Naive thymus-derived CD4-positive, alpha-beta T cell (primary cell): ENCODE results near the gene XAGE1A. TPM values are rescaled to one million over a fixed set of nuclear protein-coding genes. Genes with fewer than 3 reads are reported as not detected.
"Not testable (repeated sequence)": the region's sequence is repeated elsewhere in the genome, so short reads cannot be mapped to it uniquely, and the experiment has no call there.

Experiments used
- ATAC-seq: fragments of 150-1000 bp; cut with Tn5 transposase; 2 replicates; pipeline ENCODE4 v1.10.0; 2021; ENCODE audit warnings: mild to moderate bottlenecking, moderate library complexity
- CTCF ChIA-PET: fragments of 350-600 bp; sonication (Branson Sonifier 250); formaldehyde crosslinking; loops from one replicate; lab custom pipeline; 2021; ENCODE audit warnings: antibody characterized with exemption; lab: Charles Lee
- POLR2A ChIA-PET: fragments of 350-600 bp; sonication (Branson Sonifier 250); formaldehyde crosslinking; loops from one replicate; lab custom pipeline; 2021; ENCODE audit warnings: antibody characterized with exemption, inconsistent platforms; lab: Charles Lee
- DNase-seq, 9 donors: peaks; one replicate each; pipeline versions ENCODE4 v3.0.0 to v3.0.0-alpha.2; 2020 to 2022; ENCODE audit warnings: mixed read lengths in 1 of 9
- H3K27ac ChIP-seq: one replicate; pipeline ENCODE4 v1.7.0; 2013; ENCODE audit warnings: mild to moderate bottlenecking, low read depth, low read length, moderate library complexity
- H3K27me3 ChIP-seq, 2 donors: one replicate each; pipeline ENCODE4 v1.7.0; 2013; ENCODE audit warnings: low read length in 2 of 2, mild to moderate bottlenecking in 2 of 2, moderate library complexity in 2 of 2; ENCODE audit not compliant: control insufficient read depth in 2 of 2, insufficient read depth in 2 of 2
- H3K36me3 ChIP-seq, 3 experiments: 1 replicate in 2 of 3; 2 replicates in 1 of 3; pipeline ENCODE4 v1.7.0; 2013; ENCODE audit warnings: low read length in 3 of 3, mild to moderate bottlenecking in 3 of 3, moderate library complexity in 1 of 3; ENCODE audit not compliant: insufficient read depth in 3 of 3, control insufficient read depth in 2 of 3
- H3K4me1 ChIP-seq, 2 donors: one replicate each; pipeline ENCODE4 v1.7.0; 2013; ENCODE audit warnings: low read length in 2 of 2, mild to moderate bottlenecking in 2 of 2, moderate library complexity in 1 of 2; ENCODE audit not compliant: control insufficient read depth in 2 of 2, insufficient read depth in 2 of 2
- H3K4me3 ChIP-seq: 2 replicates; pipeline ENCODE4 v1.7.0; 2013; ENCODE audit warnings: mild to moderate bottlenecking, low read length
- H3K9me3 ChIP-seq, 3 experiments: 1 replicate in 2 of 3; 2 replicates in 1 of 3; pipeline ENCODE4 v1.7.0; 2013; ENCODE audit warnings: low read length in 3 of 3; ENCODE audit not compliant: control insufficient read depth in 2 of 3
- H3K27ac Mint-ChIP-seq, 9 donors: one replicate each; pipeline ENCODE4 v1.8.0; 2020 to 2022; ENCODE audit warnings: mixed read lengths in 9 of 9, mild to moderate bottlenecking in 8 of 9, moderate library complexity in 5 of 9, inconsistent platforms in 2 of 9
- H3K27me3 Mint-ChIP-seq, 5 donors: one replicate each; pipeline ENCODE4 v1.8.0; 2021 to 2022; ENCODE audit warnings: mixed read lengths in 5 of 5, mild to moderate bottlenecking in 1 of 5
- H3K36me3 Mint-ChIP-seq, 5 donors: one replicate each; pipeline ENCODE4 v1.8.0; 2020 to 2022; ENCODE audit warnings: mixed read lengths in 5 of 5, mild to moderate bottlenecking in 3 of 5, inconsistent platforms in 1 of 5
- H3K4me1 Mint-ChIP-seq, 7 donors: one replicate each; pipeline ENCODE4 v1.8.0; 2020 to 2022; ENCODE audit warnings: mixed read lengths in 7 of 7, mild to moderate bottlenecking in 3 of 7, inconsistent platforms in 1 of 7
- H3K4me3 Mint-ChIP-seq, 10 donors: one replicate each; pipeline ENCODE4 v1.8.0; 2020 to 2022; ENCODE audit warnings: mild to moderate bottlenecking in 10 of 10, mixed read lengths in 10 of 10, moderate library complexity in 6 of 10, inconsistent platforms in 2 of 10
- H3K9me3 Mint-ChIP-seq, 11 donors: one replicate each; pipeline ENCODE4 v1.8.0; 2020 to 2022; ENCODE audit warnings: mixed read lengths in 11 of 11, mild to moderate bottlenecking in 4 of 11, inconsistent platforms in 1 of 11, moderate library complexity in 1 of 11
- intact Hi-C, 2 donors: fragments of 100-400 bp; cut with micrococcal nuclease; formaldehyde crosslinking; loops; one replicate each; pipeline ENCODE4 v1.15.1; 2023
- polyA plus RNA-seq, 2 donors: library from polyadenylated mRNA; unstranded; fragments of 300-500 nt; fragmentation: Illumina TruSeq; gene quantifications; one replicate each; pipeline ENCODE4 v1.2.3, GENCODE V29; 2021
- total RNA-seq, 6 experiments: library from RNA in 5 of 6; stranded (reverse) in 5 of 6; gene quantifications; 1 replicate in 5 of 6; 2 replicates in 1 of 6; pipeline ENCODE4 v1.2.3 and lab custom pipeline; 2021 to 2026

XAGE1A gene
- not detected for total RNA-seq
- not detected for polyA plus RNA-seq
- total RNA-seq (lab: John Stamatoyannopoulos, UW): not detected

GRCh38 chrX:52495545-52496418 is at the start of gene XAGE1A:
TSS of gene XAGE1A (plus strand) at chrX:52495808. CDS start at chrX:52497362, 1,554 bp downstream.
- H3K4me1 Mint-ChIP-seq, H3K9me3 Mint-ChIP-seq, ATAC-seq, H3K27ac ChIP-seq, DNase-seq, H3K4me3 ChIP-seq, H3K4me1 ChIP-seq, H3K27me3 ChIP-seq, H3K4me3 Mint-ChIP-seq, H3K36me3 ChIP-seq, POLR2A ChIA-PET, H3K9me3 ChIP-seq, CTCF ChIA-PET, H3K27ac Mint-ChIP-seq, H3K36me3 Mint-ChIP-seq, intact Hi-C loops, H3K27me3 Mint-ChIP-seq: not testable (repeated sequence)

GRCh38 chrX:52452031-52452430 is 43.6 kb upstream of the XAGE1A start:
- POLR2A ChIA-PET, ATAC-seq, H3K36me3 Mint-ChIP-seq, H3K4me1 ChIP-seq, H3K4me1 Mint-ChIP-seq, H3K27me3 Mint-ChIP-seq, H3K4me3 ChIP-seq, H3K27ac Mint-ChIP-seq, H3K27me3 ChIP-seq, H3K9me3 ChIP-seq, intact Hi-C loops, CTCF ChIA-PET, H3K4me3 Mint-ChIP-seq, H3K36me3 ChIP-seq, H3K27ac ChIP-seq, DNase-seq, H3K9me3 Mint-ChIP-seq: not testable (repeated sequence)

GRCh38 chrX:52471301-52471700 is 24.3 kb upstream of the XAGE1A start:
- H3K27ac ChIP-seq, H3K9me3 Mint-ChIP-seq, DNase-seq, H3K27ac Mint-ChIP-seq, H3K27me3 Mint-ChIP-seq, H3K36me3 ChIP-seq, H3K36me3 Mint-ChIP-seq, H3K4me1 ChIP-seq, H3K9me3 ChIP-seq, intact Hi-C loops, H3K4me1 Mint-ChIP-seq, POLR2A ChIA-PET, H3K4me3 Mint-ChIP-seq, CTCF ChIA-PET, H3K4me3 ChIP-seq, ATAC-seq, H3K27me3 ChIP-seq: not testable (repeated sequence)

- H3K4me3 Mint-ChIP-seq, H3K4me3 ChIP-seq, POLR2A ChIA-PET: not testable (repeated sequence)
Measured at GRCh38 chrX:52496419-52496772, 788 bp downstream of the XAGE1A start.

GRCh38 chrX:52501362-52501761 is 5.8 kb downstream of the XAGE1A start:
- not testable (repeated sequence) for H3K4me3 Mint-ChIP-seq, H3K4me1 Mint-ChIP-seq
- H3K27me3 Mint-ChIP-seq: peaks cover 0 to 14% (median 0%) of the 10 kb centered on the region in 5 donors

More at GRCh38 chrX:52496419-52496772, 788 bp downstream of the XAGE1A start:
- H3K27me3 Mint-ChIP-seq, H3K27ac Mint-ChIP-seq, H3K36me3 Mint-ChIP-seq, H3K9me3 ChIP-seq, ATAC-seq, H3K27me3 ChIP-seq, H3K36me3 ChIP-seq, CTCF ChIA-PET, intact Hi-C loops, H3K27ac ChIP-seq, H3K4me1 ChIP-seq, DNase-seq, H3K9me3 Mint-ChIP-seq, H3K4me1 Mint-ChIP-seq: not testable (repeated sequence)

GRCh38 chrX:52504551-52504950 is 8.9 kb downstream of the XAGE1A start:
- H3K36me3 ChIP-seq: no peaks in the 10 kb centered on the region
- no peak for DNase-seq
- H3K27ac ChIP-seq: no peak overlapping the region
- H3K9me3 ChIP-seq: no peaks in the 10 kb centered on the region
- no peak overlapping the region for H3K4me3 ChIP-seq
- Mint-ChIP-seq H3K27ac (no peak overlapping the region), H3K27me3 (peaks cover 0 to 19% (median 6%) of the 10 kb centered on the region in 5 donors), H3K4me3 (no peak overlapping the region), H3K4me1 (no peaks in the 10 kb centered on the region), H3K36me3 (no peaks in the 10 kb centered on the region), H3K9me3 (no peaks in the 10 kb centered on the region)
- H3K4me1 ChIP-seq: no peaks in the 10 kb centered on the region
- ChIA-PET POLR2A (no interaction called here), CTCF (no interaction called here)
- intact Hi-C loops: no loop called here
- no peaks in the 10 kb centered on the region for H3K27me3 ChIP-seq
- ATAC-seq: no peak

More at GRCh38 chrX:52501362-52501761, 5.8 kb downstream of the XAGE1A start:
- ATAC-seq, intact Hi-C loops, H3K27ac Mint-ChIP-seq, H3K27me3 ChIP-seq, H3K36me3 Mint-ChIP-seq, POLR2A ChIA-PET, H3K9me3 ChIP-seq, H3K27ac ChIP-seq, H3K4me1 ChIP-seq, H3K36me3 ChIP-seq, CTCF ChIA-PET, DNase-seq, H3K4me3 ChIP-seq, H3K9me3 Mint-ChIP-seq: not testable (repeated sequence)

GRCh38 chrX:52507331-52507730 is 11.7 kb downstream of the XAGE1A start:
- ChIA-PET POLR2A (no interaction called here), CTCF (no interaction called here)

More at GRCh38 chrX:52507331-52507730, 11.7 kb downstream of the XAGE1A start:
- Histone ChIP-seq H3K4me3 (no peak overlapping the region), H3K27me3 (no peaks in the 10 kb centered on the region), H3K9me3 (no peaks in the 10 kb centered on the region), H3K36me3 (no peaks in the 10 kb centered on the region), H3K27ac (no peak overlapping the region), H3K4me1 (no peaks in the 10 kb centered on the region)
- H3K4me3 Mint-ChIP-seq: no peak overlapping the region
- intact Hi-C loops: no loop called here
- DNase-seq (no peak), ATAC-seq (no peak)
- no peaks in the 10 kb centered on the region for H3K36me3 Mint-ChIP-seq
- no peak overlapping the region for H3K27ac Mint-ChIP-seq
- peaks cover 0 to 18% (median 6%) of the 10 kb centered on the region in 5 donors for H3K27me3 Mint-ChIP-seq
- no peaks in the 10 kb centered on the region for H3K4me1 Mint-ChIP-seq
- H3K9me3 Mint-ChIP-seq: no peaks in the 10 kb centered on the region
